Panc1 (cell line): ENCODE measurements around the gene C1orf198. TPM values are rescaled to one million over a fixed set of nuclear protein-coding genes. Genes with fewer than 3 reads are reported as not detected.
A peak's percentile ranks its signal among the peaks of the same experiment; 100 is the strongest.

Source experiments
- ATAC-seq: fragments of 200-7000 bp; cut with Tn5 transposase; 2 replicates; pipeline ENCODE4 v1.9.1; 2020; ENCODE audit warnings: mild to moderate bottlenecking, moderate library complexity
- BruUV-seq: library from RNA; stranded (reverse); fragments of 400-500 nt; replicated peaks from 2 replicates; lab custom pipeline; 2021; lab: Mats Ljungman, UMichigan
- CTCF ChIA-PET: fragments of 300-600 bp; sonication (Branson Sonifier 250); formaldehyde crosslinking; loops from one replicate; lab custom pipeline; 2022; ENCODE audit warnings: antibody characterized with exemption; lab: Charles Lee
- POLR2A ChIA-PET: fragments of 300-600 bp; sonication (Branson Sonifier 250); formaldehyde crosslinking; loops from one replicate; lab custom pipeline; 2022; ENCODE audit warnings: antibody characterized with exemption; lab: Charles Lee
- DNase-seq: peaks from one replicate; pipeline ENCODE4 v3.0.0-alpha.2; 2010; ENCODE audit warnings: low read depth, low spot score
- H3K27ac ChIP-seq: 2 replicates; pipeline ENCODE4 v1.5.1; 2011; ENCODE audit warnings: mild to moderate bottlenecking, low read length, inconsistent platforms
- H3K27me3 ChIP-seq: fragments of 200-500 bp; sonication (Bioruptor generic); 2 replicates; pipeline ENCODE4 v1.6.0; 2014; ENCODE audit warnings: low read length, inconsistent platforms; ENCODE audit not compliant: control insufficient read depth, insufficient read depth
- H3K36me3 ChIP-seq: fragments of 200-500 bp; sonication (Bioruptor generic); 2 replicates; pipeline ENCODE4 v1.5.1; 2014; ENCODE audit warnings: inconsistent platforms, mild to moderate bottlenecking, low read length, moderate library complexity; ENCODE audit not compliant: control insufficient read depth, insufficient read depth
- H3K4me1 ChIP-seq: 2 replicates; pipeline ENCODE4 v1.5.1; 2011; ENCODE audit warnings: inconsistent platforms, mild to moderate bottlenecking, low read length, moderate library complexity; ENCODE audit not compliant: control insufficient read depth, insufficient read depth
- H3K4me3 ChIP-seq, 2 experiments: 2 replicates each; pipeline ENCODE4 v1.5.1; 2011 to 2012; ENCODE audit warnings: low read depth in 2 of 2, low read length in 2 of 2, mild to moderate bottlenecking in 2 of 2, inconsistent platforms in 1 of 2, moderate library complexity in 1 of 2
- H3K9me3 ChIP-seq: fragments of 200-500 bp; sonication (Bioruptor generic); 2 replicates; pipeline ENCODE4 v1.5.1; 2014; ENCODE audit warnings: low read depth, mild to moderate bottlenecking, inconsistent platforms, low read length, moderate library complexity; ENCODE audit not compliant: control insufficient read depth, insufficient read depth
- CTCF ChIP-seq: fragments of 450-650 bp; IDR thresholded peaks from 2 replicates; pipeline ENCODE4 v1.5.1; 2017; ENCODE audit warnings: mild to moderate bottlenecking
- POLR2AphosphoS5 ChIP-seq: IDR thresholded peaks from 2 replicates; pipeline ENCODE4 v1.6.1; 2012; ENCODE audit warnings: mild to moderate bottlenecking, low read depth, low read length, moderate library complexity
- REST ChIP-seq, 2 experiments: IDR thresholded peaks; 2 replicates each; pipeline ENCODE4 v1.6.1; 2011 to 2012; ENCODE audit warnings: low read depth in 2 of 2, control low read depth in 1 of 2, low read length in 1 of 2, mild to moderate bottlenecking in 1 of 2, moderate library complexity in 1 of 2; ENCODE audit not compliant: insufficient read depth in 1 of 2
- SIN3A ChIP-seq: IDR thresholded peaks from 2 replicates; pipeline ENCODE4 v1.6.1; 2012; ENCODE audit warnings: low read depth, mild to moderate bottlenecking, low read length, moderate library complexity, borderline replicate concordance; ENCODE audit not compliant: insufficient read depth
- TCF7L2 ChIP-seq: IDR thresholded peaks from 2 replicates; pipeline ENCODE4 v1.6.1; 2011; ENCODE audit warnings: mild to moderate bottlenecking, low read depth, low read length, inconsistent platforms
- in situ Hi-C: cut with HindIII; loops from 2 replicates; pipeline ENCODE4 v1.10.0; 2016; ENCODE audit warnings: low sequenced_read_pairs, low pct_unique_long_range_greater_than_20kb
- intact Hi-C: fragments of 100-400 bp; cut with micrococcal nuclease; formaldehyde crosslinking; loops from one replicate; pipeline ENCODE4 v1.10.0; 2022; ENCODE audit not compliant: unreplicated experiment
- total RNA-seq: library from RNA; stranded (reverse); gene quantifications from one replicate; pipeline ENCODE4 v1.2.1, GENCODE V29; 2021; ENCODE audit not compliant: unreplicated experiment

C1orf198 gene
- total RNA-seq, 1 experiment from 2014 or later, result 33.6 TPM

GRCh38 chr1:230861489-230861888 is 6.8 kb downstream of the C1orf198 start:
- ATAC-seq (no peak), DNase-seq (no peak)
- no peaks in the 10 kb centered on the region for H3K36me3 ChIP-seq
- POLR2A ChIA-PET, result no interaction called here
- CTCF ChIA-PET, result no interaction called here
- H3K27me3 ChIP-seq, result no peaks in the 10 kb centered on the region
- H3K27ac ChIP-seq, result no peak overlapping the region
- intact Hi-C loops (no loop called here), in situ Hi-C loops (no loop called here)
- H3K4me3 ChIP-seq, result no peak overlapping the region
- peaks cover 44% of the 10 kb centered on the region for H3K4me1 ChIP-seq
- TF ChIP-seq CTCF, result no peak
- TF ChIP-seq SIN3A, result no peak
- peak; percentile 16 to 55; a peak in 1 of 4 replicates for TF ChIP-seq REST (IDR thresholded peaks at IDR 0.05; ENCODE audit: insufficient read depth in 1 of 2, low read depth in 2 of 2, low read length in 1 of 2)
- TF ChIP-seq POLR2AphosphoS5, result no peak
- TF ChIP-seq TCF7L2, result no peak
- no peaks in the 10 kb centered on the region for H3K9me3 ChIP-seq
- BruUV-seq, result no TSS peak

GRCh38 chr1:230860617-230861384 is 7.5 kb downstream of the C1orf198 start:
- intact Hi-C loops, result no loop called here
- Histone ChIP-seq H3K36me3 (no peaks in the 10 kb centered on the region), H3K4me1 (peaks cover 37% of the 10 kb centered on the region), H3K4me3 (no peak overlapping the region), H3K9me3 (no peaks in the 10 kb centered on the region), H3K27ac (no peak overlapping the region), H3K27me3 (no peaks in the 10 kb centered on the region)
- no peak for ATAC-seq
- CTCF ChIA-PET, result no interaction called here
- no TSS peak for BruUV-seq
- DNase-seq, result no peak
- no peak for TF ChIP-seq REST (IDR thresholded peaks at IDR 0.05; ENCODE audit: insufficient read depth in 1 of 2, low read depth in 2 of 2, low read length in 1 of 2)
- no peak for TF ChIP-seq POLR2AphosphoS5
- TF ChIP-seq CTCF, result no peak
- TF ChIP-seq SIN3A, result no peak
- no peak for TF ChIP-seq TCF7L2
- POLR2A ChIA-PET, result no interaction called here
- in situ Hi-C loops, result no loop called here
